ENCODE results near the gene MROH8.

DNA sequence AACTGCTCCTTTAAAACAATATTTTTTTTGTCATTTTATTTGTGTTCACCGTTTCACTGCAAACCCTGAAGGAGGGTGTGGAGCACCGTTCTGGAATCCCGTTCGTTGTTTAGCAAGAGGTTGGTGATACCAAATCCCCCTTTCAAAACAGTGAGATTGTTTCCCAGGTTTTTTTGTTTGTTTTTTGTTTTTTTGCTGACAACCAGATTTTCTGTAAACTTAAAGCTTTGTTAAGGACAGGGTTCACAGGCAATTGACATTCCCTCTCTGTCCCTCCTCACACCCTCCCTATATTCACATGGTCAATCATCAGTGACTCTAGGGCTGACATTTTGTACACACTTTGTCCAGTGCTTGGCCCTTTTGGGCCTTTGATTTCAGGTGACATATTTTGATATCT lies 21.0 kb upstream of the MROH8 start:
- TF ChIP-seq, protein P1, sequence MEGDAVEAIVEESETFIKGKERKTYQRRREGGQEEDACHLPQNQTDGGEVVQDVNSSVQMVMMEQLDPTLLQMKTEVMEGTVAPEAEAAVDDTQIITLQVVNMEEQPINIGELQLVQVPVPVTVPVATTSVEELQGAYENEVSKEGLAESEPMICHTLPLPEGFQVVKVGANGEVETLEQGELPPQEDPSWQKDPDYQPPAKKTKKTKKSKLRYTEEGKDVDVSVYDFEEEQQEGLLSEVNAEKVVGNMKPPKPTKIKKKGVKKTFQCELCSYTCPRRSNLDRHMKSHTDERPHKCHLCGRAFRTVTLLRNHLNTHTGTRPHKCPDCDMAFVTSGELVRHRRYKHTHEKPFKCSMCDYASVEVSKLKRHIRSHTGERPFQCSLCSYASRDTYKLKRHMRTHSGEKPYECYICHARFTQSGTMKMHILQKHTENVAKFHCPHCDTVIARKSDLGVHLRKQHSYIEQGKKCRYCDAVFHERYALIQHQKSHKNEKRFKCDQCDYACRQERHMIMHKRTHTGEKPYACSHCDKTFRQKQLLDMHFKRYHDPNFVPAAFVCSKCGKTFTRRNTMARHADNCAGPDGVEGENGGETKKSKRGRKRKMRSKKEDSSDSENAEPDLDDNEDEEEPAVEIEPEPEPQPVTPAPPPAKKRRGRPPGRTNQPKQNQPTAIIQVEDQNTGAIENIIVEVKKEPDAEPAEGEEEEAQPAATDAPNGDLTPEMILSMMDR (conservative IDR thresholded peaks at IDR 0.05; ENCODE audit: low read depth in 2 of 2), result no peak
- no peak for TF ChIP-seq POLR2AphosphoS5 (IDR thresholded peaks at IDR 0.05; ENCODE audit: low read depth)
- no peak for TF ChIP-seq EZH2phosphoT487 (IDR thresholded peaks at IDR 0.05; ENCODE audit: unreplicated experiment)
- TF ChIP-seq EZH2 (IDR thresholded peaks at IDR 0.05; ENCODE audit: low read depth, unreplicated experiment), result no peak
- TF ChIP-seq, protein P2, sequence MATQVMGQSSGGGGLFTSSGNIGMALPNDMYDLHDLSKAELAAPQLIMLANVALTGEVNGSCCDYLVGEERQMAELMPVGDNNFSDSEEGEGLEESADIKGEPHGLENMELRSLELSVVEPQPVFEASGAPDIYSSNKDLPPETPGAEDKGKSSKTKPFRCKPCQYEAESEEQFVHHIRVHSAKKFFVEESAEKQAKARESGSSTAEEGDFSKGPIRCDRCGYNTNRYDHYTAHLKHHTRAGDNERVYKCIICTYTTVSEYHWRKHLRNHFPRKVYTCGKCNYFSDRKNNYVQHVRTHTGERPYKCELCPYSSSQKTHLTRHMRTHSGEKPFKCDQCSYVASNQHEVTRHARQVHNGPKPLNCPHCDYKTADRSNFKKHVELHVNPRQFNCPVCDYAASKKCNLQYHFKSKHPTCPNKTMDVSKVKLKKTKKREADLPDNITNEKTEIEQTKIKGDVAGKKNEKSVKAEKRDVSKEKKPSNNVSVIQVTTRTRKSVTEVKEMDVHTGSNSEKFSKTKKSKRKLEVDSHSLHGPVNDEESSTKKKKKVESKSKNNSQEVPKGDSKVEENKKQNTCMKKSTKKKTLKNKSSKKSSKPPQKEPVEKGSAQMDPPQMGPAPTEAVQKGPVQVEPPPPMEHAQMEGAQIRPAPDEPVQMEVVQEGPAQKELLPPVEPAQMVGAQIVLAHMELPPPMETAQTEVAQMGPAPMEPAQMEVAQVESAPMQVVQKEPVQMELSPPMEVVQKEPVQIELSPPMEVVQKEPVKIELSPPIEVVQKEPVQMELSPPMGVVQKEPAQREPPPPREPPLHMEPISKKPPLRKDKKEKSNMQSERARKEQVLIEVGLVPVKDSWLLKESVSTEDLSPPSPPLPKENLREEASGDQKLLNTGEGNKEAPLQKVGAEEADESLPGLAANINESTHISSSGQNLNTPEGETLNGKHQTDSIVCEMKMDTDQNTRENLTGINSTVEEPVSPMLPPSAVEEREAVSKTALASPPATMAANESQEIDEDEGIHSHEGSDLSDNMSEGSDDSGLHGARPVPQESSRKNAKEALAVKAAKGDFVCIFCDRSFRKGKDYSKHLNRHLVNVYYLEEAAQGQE (IDR thresholded peaks at IDR 0.05; ENCODE audit: unreplicated experiment), result no peak
- no peak for TF ChIP-seq ZNF331 (CRISPR knock-in tag; IDR thresholded peaks at IDR 0.05; ENCODE audit: low read depth)
- no peak for TF ChIP-seq ZNF114 (CRISPR knock-in tag; IDR thresholded peaks at IDR 0.05)
- no peak for TF ChIP-seq CREB1 (CRISPR knock-in tag; IDR thresholded peaks at IDR 0.05; ENCODE audit: low read depth)
- no peak for TF ChIP-seq JUNB (IDR thresholded peaks at IDR 0.05; ENCODE audit: unreplicated experiment)
- TF ChIP-seq STAT1 (IDR thresholded peaks at IDR 0.05; ENCODE audit: unreplicated experiment), result no peak
- TF ChIP-seq, protein P3, sequence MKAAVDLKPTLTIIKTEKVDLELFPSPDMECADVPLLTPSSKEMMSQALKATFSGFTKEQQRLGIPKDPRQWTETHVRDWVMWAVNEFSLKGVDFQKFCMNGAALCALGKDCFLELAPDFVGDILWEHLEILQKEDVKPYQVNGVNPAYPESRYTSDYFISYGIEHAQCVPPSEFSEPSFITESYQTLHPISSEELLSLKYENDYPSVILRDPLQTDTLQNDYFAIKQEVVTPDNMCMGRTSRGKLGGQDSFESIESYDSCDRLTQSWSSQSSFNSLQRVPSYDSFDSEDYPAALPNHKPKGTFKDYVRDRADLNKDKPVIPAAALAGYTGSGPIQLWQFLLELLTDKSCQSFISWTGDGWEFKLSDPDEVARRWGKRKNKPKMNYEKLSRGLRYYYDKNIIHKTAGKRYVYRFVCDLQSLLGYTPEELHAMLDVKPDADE (IDR thresholded peaks at IDR 0.05), result no peak
